GM18517 (cell line): ENCODE data around the gene NOL7.

ENCODE experiments used
- ATAC-seq: cut with Tn5 transposase; IDR thresholded peaks from one replicate; pipeline ENCODE4 v1.9.1; 2021; ENCODE audit warnings: mild to moderate bottlenecking, moderate library complexity; ENCODE audit not compliant: unreplicated experiment

Gene NOL7

DNA sequence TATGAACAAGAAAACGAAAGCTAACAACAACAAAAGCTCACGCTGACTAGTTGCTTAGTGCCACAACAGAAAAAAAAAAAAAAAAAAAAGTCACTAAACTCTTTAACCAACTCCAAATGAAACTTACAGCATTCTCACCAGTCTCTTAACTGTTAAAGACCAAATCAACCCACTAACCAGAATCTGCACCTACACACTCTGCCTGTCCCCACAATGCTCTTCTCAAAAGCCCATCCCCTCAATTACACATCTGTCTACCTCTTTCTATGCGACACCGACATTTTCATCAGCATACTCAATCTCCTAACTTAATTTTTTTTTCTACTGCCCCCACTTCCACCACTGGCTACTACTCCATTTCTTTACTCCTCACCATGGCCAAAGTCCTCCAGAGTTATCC lies 34.3 kb downstream of the NOL7 start:
- no peak for ATAC-seq

DNA sequence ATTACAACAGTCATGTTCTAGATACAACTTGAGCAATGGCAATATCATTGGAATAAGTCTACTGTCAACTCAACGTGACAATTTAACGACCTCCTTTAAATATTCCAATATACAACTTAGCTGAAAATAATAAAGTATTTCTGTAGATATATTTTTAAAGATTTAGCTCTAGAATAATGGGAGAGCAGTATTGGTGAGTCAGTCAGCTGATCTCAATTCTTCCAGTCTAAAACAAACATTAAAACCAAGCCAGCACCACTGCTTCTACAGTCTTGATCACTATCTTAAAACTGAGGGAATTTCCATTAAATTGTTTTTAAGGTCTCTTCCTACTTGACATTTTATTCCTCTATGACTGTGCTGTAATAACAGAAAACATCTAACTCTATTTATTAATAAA lies 38.2 kb downstream of the NOL7 start:
- ATAC-seq = no peak

DNA sequence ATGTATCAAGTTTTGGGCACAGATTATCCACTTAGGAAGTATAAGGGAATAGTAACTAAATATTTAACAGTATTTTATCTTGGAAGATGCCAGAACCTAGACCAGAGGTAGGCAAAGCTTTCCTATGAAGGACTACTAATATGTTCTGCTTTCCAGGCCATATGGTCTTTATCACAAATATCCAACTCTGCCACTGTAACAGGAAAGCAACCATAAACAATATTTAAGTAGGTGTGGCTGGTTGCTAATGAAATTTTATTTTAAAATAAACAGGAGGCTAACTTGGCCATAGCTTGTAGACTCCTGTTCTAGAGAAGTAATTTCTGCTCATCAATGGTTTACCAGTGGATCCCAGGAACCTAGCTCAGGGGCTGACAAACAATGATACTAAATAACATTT lies 39.4 kb downstream of the NOL7 start:
- no peak for ATAC-seq

DNA sequence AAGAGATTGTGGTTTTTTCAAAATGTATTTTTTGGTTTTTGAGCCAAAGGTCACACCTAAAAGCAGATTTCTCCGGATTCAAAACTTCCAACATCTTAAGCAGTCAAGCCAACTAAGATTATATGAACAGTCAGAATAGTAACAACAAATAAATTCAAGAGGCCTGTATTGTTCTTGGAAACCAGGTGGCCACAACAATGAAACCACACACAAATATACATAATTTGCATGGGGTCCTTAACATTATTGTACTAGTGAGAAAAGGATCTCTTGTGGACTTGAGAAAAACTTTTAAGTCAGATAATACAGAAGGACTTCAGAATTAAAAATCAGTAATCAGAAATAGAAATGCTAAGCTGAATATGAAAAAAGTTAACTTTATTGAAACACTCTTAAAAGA lies 40.6 kb downstream of the NOL7 start:
- ATAC-seq = no peak

DNA sequence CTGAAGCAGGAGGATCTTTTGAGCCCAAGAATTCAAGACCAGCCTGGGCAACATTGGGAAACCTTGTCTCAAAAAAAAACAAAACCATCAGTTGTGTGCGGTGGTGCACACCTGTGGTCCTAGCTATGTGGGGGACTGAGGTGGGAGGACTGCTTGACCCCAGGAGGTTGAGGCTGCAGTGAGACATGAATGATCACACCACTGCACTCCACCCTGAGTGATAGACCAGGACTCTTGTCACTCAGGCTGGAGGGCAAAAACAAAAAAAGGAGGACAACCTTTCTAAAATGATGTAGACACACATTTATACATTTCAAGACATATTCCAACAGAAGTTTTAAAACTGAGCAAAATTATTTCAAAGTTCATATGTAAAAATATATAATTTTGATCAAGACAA lies 45.1 kb downstream of the NOL7 start:
- no peak for ATAC-seq

DNA sequence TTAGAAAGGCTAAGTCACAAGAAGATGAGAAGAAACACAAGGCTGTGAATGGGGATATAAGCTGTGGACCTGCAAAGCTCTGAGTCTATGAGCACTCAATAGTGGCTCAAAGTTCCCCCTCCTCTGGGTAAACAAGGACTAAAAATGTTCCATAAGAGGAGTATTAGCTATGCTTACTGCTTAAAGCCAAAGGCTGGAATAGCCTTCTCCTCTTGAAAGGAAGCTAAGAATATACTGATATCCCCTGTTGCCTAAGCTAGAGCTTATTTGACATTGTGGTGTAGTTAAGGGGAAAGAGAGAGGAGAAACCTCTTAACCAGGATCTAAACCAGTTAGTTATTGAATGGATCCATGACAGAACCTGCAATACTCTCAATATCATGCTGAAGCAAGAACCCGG lies 45.8 kb downstream of the NOL7 start:
- ATAC-seq = no peak

DNA sequence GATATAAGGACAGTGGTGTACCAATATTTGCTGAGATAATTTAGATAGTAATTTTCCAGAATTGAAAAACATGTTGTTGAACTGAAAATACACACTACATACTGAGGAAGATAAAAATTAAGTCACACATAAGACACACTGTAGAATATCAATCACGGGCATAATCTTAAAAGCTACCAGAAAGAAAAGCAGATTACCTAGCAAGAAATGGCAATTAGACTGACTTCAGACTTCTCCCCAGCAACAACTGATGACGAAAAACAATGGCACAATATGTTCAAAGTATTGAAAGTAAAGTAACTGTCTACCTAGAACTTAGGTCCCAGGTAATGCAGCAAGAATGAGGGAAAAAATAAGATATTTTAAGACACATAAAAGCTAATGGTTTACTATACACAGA lies 46.5 kb downstream of the NOL7 start:
- ATAC-seq = no peak

DNA sequence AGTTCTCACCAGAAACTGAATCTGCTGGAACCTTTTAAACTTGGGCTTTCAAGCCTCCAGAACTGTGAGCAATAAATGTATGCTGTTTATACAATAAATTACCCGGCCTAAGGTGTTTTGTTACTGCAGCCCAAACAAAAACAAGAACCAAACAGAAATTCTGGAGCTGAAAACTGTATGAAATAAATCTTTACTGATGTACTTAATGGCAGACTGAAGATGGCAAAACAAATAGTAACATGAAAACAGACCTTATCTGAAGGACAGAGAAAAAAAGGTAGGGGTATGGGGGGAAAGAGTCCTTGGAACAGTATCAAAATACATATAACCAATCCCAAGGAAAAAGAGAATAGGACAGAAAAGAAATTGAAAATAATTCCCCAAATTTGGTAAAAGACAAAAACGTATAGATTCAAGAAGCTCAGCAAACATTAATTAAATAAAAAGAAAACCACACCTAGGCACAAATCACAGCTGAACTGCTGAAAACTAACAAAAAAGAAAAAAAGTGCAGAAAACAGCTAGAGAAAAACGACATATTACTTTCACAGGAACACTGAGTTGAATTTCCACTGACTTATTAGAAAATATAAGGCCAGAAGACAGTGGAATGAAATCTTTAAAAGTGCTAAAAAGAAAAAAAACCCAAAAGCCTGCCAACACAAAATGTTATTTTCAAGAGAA lies 47.7 kb downstream of the NOL7 start:
- ATAC-seq = no peak

DNA sequence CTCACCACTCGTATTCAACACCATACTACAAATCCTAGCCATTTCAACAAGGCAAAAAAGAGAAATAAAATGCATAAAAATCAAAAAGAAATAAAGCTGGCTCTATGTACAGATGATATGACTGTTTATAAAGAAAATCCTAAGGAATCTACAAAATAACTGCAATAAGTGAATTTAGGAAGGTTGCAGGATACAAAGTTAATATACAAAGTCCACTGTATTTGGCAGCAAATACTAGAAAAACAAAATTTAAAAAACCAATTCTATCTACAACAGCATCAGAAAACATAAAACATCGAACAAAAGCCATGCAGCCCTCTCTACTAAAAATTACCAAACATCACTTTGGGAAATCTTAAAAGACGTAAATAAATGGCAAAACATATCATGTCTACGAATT lies 48.9 kb downstream of the NOL7 start:
- ATAC-seq = no peak

DNA sequence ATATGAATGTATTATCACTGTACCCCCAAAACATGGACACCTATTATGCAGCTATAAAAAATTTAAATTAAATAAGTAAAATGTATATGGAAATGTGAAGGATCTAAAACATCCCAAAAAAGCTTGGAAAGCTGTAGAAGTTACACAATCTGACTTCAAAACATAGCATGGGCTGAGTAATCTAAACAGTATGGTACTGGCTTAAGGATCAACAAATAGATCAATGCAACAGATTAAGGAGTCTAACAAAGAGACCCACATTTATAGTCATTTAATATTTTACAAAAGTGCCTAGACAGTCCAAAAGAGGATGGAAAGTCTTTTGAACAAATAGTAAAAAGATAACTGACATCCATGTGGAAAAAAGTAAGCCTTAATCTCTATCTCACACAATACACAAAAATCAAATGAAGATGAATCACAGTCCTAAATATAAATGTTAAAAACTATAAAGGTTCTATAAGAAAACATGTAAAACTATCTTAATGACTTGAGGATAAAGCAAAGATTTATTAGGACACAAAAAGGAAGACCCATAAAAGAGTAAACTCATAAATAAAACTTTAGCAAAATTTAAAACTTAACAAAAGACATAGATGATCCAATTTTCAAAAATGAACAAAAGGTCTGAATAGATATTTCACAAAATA lies 49.7 kb downstream of the NOL7 start:
- ATAC-seq = no peak

DNA sequence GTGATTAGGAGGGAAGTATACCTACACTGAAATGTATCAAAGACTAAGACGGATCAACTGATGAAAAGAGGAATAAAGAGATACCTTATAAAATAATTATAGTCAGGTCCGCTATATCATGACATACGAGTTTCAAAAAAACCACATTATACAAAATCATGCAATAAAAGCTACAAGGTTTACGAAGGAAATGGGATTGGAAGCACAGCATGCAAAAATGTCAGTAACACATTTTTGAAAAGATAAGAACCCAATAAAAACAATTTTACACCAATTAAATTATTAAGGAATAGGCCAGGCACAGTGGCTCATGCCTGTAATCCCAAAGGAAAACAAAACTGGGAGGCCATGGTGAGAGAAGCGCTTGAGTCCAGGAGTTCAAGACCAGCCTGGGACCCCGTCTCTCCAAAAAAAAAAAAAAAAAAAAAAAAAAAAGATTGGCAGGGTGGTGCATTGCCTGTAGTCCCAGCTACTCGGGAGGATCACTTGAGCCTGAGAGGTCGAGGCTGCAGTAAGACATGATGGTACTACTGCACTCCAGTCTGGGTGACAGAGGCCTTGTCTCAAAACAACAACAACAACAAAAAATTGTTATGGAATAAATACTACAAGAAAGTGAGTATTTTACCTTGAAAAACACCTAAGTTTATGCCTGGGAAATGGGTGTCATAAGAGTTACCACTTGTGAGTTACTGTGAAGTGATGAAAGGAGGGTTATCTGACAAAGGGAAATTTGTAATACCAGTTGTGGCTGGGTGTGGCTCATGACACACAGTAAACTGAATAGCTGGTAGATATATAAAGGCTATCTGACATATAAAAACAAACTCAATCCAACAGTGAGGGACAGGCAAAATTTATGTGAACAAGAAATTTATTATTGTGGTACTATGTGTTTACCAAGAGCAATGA lies 51.3 kb downstream of the NOL7 start:
- no peak for ATAC-seq

DNA sequence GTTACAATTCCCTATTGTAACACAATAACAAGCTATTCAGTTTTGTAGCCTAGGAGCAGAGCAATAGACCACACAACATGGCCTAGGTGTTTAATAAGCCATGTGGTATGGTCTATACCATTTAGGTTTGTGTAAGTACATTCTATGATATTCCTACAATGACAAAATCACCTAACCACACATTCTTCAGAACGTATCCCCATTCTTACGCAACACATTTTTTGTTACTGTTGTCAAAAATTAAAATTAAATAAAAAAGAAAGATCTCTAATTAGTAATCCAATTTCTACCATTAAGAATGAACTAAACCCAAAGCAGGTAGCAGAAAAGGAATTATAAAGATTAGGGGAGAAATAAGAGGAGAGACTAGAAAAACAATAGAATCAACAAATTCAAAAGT lies 52.5 kb downstream of the NOL7 start:
- ATAC-seq = no peak

DNA sequence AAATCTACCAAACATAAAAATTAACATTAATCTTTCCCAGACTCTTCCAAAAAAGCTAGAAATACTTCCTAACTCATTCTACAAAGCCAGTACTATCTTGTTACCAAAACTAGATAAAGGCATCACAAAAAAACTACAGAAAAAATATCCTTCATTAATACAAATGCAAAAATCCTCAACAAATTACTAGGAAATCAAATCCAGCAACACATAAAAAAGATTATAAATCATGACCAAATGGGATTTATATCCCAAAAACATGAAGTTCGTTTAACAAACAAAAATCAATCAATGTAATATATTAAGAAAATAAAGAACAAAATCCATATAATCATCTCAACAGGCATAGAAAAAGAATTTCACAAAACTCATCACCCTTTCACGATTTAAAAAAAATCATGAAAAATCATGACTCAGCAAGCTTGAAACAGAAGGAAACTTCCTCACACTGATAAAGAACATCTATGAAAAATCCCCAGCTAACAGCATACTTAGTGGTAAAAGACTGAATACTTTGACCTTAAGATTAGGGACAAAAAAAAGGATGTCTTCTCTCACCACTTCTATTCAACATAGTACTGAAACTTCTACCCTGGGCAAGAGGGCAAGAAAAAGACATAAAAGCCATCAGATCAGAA lies 53.3 kb downstream of the NOL7 start:
- peak; percentile 67 for ATAC-seq

DNA sequence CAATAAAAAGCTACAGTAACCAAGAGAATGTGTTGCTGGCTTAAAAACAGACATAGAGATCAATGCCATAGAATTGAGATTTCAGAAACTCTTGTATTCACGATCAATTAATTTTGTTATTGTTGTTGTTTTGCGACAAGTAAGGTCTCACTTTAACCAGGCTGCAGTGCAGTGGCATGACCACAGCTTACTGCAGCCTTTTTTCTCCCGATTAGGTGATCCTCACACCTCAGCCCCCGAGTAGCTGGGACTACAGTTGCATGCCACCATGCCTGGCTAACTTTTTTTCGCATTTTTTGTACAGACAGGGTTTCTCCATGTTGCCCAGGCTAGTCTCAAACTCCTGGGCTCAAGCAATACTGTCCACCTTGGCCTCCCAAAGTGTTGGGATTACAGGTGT lies 54.3 kb downstream of the NOL7 start:
- no peak for ATAC-seq
